Measurements from ENCODE around the gene UBE2J2. TPM values are rescaled to one million over a fixed set of nuclear protein-coding genes. Genes with fewer than 3 reads are reported as not detected.

The UBE2J2 gene
- total and polyA plus RNA-seq, 7 donors = 32.4 to 63.6 (median 34.2) TPM

GRCh38 chr1:1244192-1244811, 29.4 kb downstream of the UBE2J2 start:
- Histone ChIP-seq H3K27me3 (peaks cover 17 to 45% (median 42%) of the 10 kb centered on the region in 3 donors), H3K4me3 (peak overlapping the region in 1 of 4 donors; percentile 7)
- 15 to 59% methylated on average over 30 of the region's 30 CpGs for WGBS, 2 donors

GRCh38 chr1:1243807-1244191, 29.9 kb downstream of the UBE2J2 start:
- TF ChIP-seq POLR2AphosphoS5 (IDR thresholded peaks at IDR 0.05) = no peak
- TF ChIP-seq, protein P1, sequence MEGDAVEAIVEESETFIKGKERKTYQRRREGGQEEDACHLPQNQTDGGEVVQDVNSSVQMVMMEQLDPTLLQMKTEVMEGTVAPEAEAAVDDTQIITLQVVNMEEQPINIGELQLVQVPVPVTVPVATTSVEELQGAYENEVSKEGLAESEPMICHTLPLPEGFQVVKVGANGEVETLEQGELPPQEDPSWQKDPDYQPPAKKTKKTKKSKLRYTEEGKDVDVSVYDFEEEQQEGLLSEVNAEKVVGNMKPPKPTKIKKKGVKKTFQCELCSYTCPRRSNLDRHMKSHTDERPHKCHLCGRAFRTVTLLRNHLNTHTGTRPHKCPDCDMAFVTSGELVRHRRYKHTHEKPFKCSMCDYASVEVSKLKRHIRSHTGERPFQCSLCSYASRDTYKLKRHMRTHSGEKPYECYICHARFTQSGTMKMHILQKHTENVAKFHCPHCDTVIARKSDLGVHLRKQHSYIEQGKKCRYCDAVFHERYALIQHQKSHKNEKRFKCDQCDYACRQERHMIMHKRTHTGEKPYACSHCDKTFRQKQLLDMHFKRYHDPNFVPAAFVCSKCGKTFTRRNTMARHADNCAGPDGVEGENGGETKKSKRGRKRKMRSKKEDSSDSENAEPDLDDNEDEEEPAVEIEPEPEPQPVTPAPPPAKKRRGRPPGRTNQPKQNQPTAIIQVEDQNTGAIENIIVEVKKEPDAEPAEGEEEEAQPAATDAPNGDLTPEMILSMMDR (IDR thresholded peaks at IDR 0.05) = no peak
- no peak for TF ChIP-seq POLR2A (IDR thresholded peaks at IDR 0.05)
- no peak for TF ChIP-seq EP300 (IDR thresholded peaks at IDR 0.05)
- no peak for DNase-seq
- no peaks in the 10 kb centered on the region for H3K9me3 ChIP-seq
- peaks cover 0 to 13% (median 13%) of the 10 kb centered on the region in 4 donors for H3K4me1 ChIP-seq
- H3K36me3 ChIP-seq = no peaks in the 10 kb centered on the region
- peaks cover 19 to 50% (median 47%) of the 10 kb centered on the region in 3 donors for H3K27me3 ChIP-seq
- no peak overlapping the region for H3K27ac ChIP-seq
- peak overlapping the region in 1 of 4 donors; percentile 7 for H3K4me3 ChIP-seq
- intact Hi-C loops (cut with DNase I) = no loop called here
- WGBS, 2 donors = 20 to 59% methylated on average over 23 of the region's 23 CpGs

More at GRCh38 chr1:1244192-1244811, 29.4 kb downstream of the UBE2J2 start:
- DNase-seq = no peak
- H3K36me3 ChIP-seq = no peaks in the 10 kb centered on the region
- no peaks in the 10 kb centered on the region for H3K9me3 ChIP-seq
- TF ChIP-seq EP300 (IDR thresholded peaks at IDR 0.05) (no peak), POLR2AphosphoS5 (IDR thresholded peaks at IDR 0.05) (no peak), POLR2A (IDR thresholded peaks at IDR 0.05) (no peak)
- TF ChIP-seq, protein P1 (IDR thresholded peaks at IDR 0.05) = no peak
- intact Hi-C loops (cut with DNase I) = no loop called here
- peaks cover 0 to 13% (median 13%) of the 10 kb centered on the region in 4 donors for H3K4me1 ChIP-seq
- H3K27ac ChIP-seq = no peak overlapping the region

- WGBS, 2 donors = 73 to 92% methylated on average over 23 of the region's 23 CpGs
- peaks cover 19 to 52% (median 52%) of the 10 kb centered on the region in 3 donors for H3K27me3 ChIP-seq
- H3K27ac ChIP-seq = no peak overlapping the region
- H3K9me3 ChIP-seq = no peaks in the 10 kb centered on the region
- TF ChIP-seq EP300 (IDR thresholded peaks at IDR 0.05) (no peak), POLR2A (IDR thresholded peaks at IDR 0.05) (no peak)
- peaks cover 0 to 13% (median 13%) of the 10 kb centered on the region in 4 donors for H3K4me1 ChIP-seq
- intact Hi-C loops (cut with DNase I) = no loop called here
- H3K36me3 ChIP-seq = no peaks in the 10 kb centered on the region
- H3K4me3 ChIP-seq = no peak overlapping the region
- DNase-seq = no peak
Measured at GRCh38 chr1:1243266-1243660, 30.4 kb downstream of the UBE2J2 start.

- H3K27me3 ChIP-seq = peaks cover 19 to 52% (median 49%) of the 10 kb centered on the region in 3 donors
- H3K36me3 ChIP-seq = no peaks in the 10 kb centered on the region
- TF ChIP-seq EP300 (IDR thresholded peaks at IDR 0.05) (no peak), POLR2A (IDR thresholded peaks at IDR 0.05) (no peak), POLR2AphosphoS5 (IDR thresholded peaks at IDR 0.05) (no peak)
- TF ChIP-seq, protein P1 (IDR thresholded peaks at IDR 0.05) = no peak
- 75 to 88% methylated on average over 41 of the region's 41 CpGs for WGBS, 2 donors
- DNase-seq = no peak
- intact Hi-C loops (cut with DNase I) = no loop called here
- no peak overlapping the region for H3K4me3 ChIP-seq
- no peaks in the 10 kb centered on the region for H3K9me3 ChIP-seq
- peaks cover 0 to 17% (median 13%) of the 10 kb centered on the region in 4 donors for H3K4me1 ChIP-seq
- H3K27ac ChIP-seq = no peak overlapping the region
Measured at GRCh38 chr1:1242461-1243265, 31.0 kb downstream of the UBE2J2 start.

DNA sequence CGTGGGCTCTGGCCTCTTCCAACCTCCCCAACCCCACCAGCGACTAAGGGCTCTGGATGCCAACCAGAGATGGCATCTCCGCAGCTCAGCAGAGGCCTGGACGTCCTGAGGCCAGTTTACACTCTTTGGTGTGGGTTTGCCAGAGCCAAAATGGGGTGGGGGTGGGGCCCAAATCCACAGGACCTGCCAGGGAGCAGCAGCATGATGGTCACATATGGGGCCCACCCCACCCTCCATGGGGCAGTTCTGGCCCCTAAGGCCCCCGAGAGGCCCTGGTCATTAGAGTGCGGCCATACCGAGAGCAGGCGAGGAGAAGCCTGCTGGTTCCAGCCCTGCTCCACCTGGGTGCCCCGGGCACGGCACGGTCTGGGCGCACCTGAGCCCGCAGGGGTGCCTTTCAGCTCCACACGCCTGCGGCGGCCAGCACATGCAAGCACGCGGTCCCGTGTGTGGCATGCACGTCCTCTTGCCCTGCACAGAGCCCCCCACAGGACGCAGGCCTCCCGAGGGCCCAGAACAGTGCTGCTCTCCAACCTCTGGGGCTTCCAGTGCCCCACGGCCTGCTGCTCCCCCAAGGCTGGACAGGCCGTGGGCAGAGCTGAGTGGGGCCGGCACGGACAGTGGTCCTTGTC, 31.9 kb downstream of the UBE2J2 start:
- WGBS, 2 donors = 64 to 89% methylated on average over 26 of the region's 26 CpGs
- Histone ChIP-seq H3K4me3 (no peak overlapping the region), H3K9me3 (no peaks in the 10 kb centered on the region), H3K27ac (no peak overlapping the region), H3K27me3 (peaks cover 14 to 46% (median 40%) of the 10 kb centered on the region in 3 donors), H3K4me1 (peaks cover 0 to 19% (median 7%) of the 10 kb centered on the region in 4 donors), H3K36me3 (no peaks in the 10 kb centered on the region)
- TF ChIP-seq POLR2A (IDR thresholded peaks at IDR 0.05) (no peak), POLR2AphosphoS5 (IDR thresholded peaks at IDR 0.05) (no peak), EP300 (IDR thresholded peaks at IDR 0.05) (no peak)
- TF ChIP-seq, protein P1 (IDR thresholded peaks at IDR 0.05) = no peak
- intact Hi-C loops (cut with DNase I) = no loop called here
- no peak for DNase-seq
